ENCODE results near the gene MAPK13.

DNA sequence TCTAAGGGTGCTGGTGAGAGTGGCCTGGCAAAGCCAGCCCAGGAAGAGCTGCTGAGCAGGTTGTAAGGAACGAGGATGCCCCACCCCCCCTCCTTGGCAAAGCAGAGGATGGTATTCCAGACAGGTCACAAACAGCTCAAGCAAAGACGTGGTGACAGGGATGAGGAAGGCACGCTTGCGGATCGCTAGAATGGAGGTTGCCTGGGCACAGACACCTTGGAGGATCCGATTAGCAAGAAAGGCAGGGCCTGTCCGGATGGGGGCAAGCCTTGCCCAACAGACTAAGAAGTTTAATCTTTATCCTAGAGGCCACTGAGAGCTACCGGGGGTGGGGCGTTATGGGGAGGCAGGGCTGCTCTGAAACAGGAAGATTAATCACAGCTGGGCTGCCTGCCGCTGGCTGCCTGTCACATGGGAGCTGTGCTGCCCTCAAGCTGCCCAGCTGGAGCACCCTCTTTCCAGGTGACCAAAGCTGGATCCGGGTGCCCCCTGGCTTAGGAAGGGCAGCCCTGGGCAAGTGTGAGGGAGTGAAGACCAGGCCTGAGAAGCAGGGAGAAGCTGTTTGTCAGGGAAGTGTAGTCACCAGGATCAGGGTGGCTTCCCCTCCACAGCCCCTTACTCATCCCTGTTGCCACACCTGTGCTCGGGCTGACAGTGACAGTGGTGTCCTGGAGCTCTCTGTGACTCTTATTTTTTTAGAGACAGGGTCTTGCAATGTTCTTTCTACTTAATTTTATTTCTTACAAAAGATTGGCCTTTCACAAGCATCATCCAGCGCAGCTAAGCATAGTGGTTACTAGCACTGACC, 9.1 kb upstream of the MAPK13 start:
- TF ChIP-seq EZH2 (IDR thresholded peaks at IDR 0.05; ENCODE audit: low read depth): no peak
- TF ChIP-seq, protein P1, sequence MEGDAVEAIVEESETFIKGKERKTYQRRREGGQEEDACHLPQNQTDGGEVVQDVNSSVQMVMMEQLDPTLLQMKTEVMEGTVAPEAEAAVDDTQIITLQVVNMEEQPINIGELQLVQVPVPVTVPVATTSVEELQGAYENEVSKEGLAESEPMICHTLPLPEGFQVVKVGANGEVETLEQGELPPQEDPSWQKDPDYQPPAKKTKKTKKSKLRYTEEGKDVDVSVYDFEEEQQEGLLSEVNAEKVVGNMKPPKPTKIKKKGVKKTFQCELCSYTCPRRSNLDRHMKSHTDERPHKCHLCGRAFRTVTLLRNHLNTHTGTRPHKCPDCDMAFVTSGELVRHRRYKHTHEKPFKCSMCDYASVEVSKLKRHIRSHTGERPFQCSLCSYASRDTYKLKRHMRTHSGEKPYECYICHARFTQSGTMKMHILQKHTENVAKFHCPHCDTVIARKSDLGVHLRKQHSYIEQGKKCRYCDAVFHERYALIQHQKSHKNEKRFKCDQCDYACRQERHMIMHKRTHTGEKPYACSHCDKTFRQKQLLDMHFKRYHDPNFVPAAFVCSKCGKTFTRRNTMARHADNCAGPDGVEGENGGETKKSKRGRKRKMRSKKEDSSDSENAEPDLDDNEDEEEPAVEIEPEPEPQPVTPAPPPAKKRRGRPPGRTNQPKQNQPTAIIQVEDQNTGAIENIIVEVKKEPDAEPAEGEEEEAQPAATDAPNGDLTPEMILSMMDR (conservative IDR thresholded peaks at IDR 0.05): no peak

Data from PC-9 (cell line).